Kidney capillary endothelial cell (primary cell): Measurements from ENCODE around the gene WDR33.

ENCODE experiments used
- DNase-seq: peaks from one replicate; pipeline ENCODE4 v3.0.0-alpha.2; 2018; ENCODE audit warnings: low spot score

The WDR33 gene

DNA sequence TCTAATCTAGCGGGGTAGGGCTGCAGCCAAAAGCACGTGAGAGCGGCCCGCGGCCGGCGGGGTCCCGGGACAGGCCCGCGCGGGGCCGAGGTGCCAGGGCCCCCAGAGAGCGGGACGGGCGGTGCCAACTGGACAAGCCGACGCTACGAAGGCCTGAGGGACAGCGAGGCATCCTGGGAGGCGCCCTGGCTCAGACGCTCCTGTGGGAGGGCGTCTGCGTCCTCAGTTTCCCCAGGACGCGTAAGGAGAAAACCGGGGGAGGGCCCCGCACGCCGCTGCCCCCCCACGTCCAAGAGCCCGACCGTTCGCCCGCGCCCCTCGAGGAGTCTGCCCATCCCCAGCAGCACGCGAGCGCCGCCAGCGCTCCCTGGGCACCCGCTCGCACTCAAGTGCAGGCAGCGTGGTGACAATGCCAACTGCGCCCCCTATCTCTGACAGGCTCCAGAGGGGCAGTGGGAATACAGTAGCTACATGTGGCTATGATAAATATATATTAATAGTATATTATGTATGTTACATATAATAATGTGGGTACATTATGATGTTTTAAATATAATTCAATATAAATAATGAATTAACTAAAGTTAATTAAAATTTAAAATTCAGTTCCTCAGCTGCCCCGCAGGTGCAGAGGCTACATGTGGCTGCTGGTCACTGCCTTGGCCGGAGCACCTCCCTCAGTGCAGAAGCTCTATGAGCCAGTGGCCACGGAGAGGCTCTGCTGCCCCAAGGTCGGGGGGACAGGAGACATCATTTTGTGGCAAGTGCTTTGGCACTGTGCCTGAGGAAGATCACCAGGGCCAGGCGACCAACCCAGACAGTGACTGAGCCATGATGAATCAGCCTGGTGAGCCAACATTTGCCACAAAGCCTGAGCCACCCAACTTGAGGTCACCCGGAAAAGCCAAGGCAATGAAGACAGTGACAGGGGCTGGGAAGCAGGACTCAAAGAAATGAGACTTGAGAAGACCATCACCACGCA, 115.2 kb downstream of the WDR33 start:
- DNase-seq = peak; percentile 40

DNA sequence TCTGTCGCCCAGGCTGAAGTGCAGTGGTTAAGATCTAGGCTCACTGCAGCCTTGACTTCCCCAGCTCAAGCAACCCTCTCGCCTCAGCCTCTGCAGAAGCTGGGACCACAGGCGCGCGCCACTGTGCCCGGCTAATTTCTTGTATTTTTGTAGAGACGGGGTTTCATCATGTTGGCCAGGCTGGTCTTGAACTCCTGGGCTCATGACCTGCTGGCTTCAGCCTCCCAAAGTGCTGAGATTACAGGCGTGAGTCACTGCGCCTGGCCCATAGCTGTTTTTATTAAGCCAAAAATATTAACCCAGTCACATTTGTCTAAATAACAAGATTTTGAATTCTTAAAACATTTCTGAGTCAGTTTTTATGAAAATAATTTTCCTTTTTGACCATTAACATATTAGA, 116.0 kb downstream of the WDR33 start:
- no peak for DNase-seq

DNA sequence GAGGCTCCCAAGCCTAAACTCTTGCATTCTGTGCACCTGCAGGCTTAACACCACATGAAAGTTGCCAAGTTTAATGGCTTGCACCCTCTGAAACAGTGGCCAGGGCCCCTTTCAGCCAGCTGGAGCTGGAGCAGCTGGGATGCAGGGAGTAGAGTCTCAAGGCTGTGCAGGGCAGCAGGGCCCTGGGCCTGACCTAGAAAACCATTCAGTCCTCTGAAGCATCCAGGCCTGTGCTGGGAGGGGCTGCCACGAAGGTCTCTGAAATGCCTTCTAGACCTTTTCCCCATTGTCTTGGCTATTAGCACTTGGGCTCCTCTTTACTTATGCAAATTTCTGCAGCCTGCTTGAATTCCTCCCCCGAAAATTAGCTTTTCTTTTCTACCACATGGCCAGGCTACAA, 120.3 kb downstream of the WDR33 start:
- no peak for DNase-seq

DNA sequence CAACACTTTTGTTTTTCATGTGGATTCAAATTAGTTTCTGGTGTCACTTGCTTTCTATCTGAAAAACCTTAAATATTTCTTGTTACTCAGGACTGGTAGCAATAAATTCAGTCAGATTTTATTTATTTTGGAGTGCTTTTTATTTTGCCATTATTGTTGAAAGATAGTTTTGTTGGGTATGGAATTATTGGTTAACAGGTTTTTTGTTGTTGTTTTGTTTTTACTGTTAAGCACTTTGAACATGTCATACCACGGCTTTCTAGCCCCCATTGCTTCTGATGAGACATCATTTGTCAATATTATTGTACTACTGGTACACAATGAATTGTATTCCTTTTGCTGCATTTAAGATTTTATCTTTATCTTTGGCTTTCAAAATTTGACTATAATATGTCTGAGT, 122.6 kb downstream of the WDR33 start:
- DNase-seq = no peak

DNA sequence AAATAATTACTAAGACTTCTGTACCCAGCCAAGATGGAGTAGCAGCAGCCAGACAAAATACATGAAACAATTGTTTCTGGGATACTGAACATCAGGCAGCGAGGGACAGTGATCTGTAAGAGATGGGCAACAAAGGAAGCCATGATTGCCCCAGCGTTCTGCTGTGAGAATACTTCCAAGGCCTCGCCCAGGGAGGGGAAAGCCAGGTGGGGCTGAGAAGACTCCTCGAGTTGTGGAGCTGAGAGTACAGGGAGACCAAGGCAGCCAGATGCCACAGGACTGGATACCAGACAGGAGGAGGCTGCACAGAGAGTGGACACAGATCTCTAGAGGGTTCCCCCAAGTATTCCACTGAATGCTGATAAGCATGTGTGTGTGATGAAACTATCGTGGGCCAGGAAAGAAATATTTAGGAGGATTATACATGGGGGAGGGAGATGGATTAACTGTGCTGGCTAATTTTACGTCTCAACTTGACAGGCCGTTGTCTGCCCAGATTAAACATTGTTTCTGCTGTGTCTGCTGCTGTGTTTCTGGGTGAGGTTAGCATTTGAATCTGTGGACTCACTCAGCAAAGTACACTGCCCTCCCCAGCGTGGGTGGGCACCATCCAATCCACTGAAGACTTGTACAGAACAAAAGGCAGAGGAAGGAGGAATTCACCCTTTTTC, 125.4 kb downstream of the WDR33 start:
- DNase-seq = no peak

DNA sequence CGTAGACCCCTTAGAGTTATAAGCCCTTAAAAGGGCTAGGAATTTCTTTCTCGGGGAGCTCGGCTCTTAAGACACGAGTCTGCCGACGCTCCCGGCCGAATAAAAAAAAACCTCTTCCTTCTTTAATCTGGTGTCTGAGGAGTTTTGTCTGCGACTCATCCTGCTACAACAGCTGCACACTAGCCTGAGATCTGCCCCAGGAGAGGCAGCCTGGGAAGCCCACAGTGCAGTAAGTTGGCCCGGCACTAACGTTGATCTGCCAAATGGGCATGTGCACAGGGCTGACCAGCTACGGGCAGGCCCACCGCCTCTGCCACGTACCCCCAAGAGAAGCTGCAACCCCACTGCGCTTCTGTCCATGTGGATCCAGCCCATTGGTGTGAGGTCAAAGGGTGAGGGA, 127.2 kb downstream of the WDR33 start:
- no peak for DNase-seq

DNA sequence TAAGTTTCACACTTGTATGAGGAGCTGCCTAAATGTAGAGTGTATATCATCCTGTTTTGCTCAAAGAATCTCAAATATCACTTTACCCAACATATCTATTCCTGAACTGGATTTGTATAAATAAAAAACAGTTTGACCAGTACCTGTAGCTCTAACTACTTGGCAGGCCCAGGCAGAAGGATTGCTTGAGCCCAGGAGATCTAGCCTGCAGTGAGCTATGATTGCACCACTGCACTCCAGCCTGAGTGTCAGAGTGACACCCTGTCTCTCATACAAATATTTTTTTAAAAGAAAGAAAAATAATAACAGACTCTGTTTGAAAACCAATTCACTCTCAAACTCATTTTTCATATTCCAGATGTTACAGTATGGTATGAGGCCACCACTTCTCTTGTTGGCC, 127.9 kb downstream of the WDR33 start:
- DNase-seq = no peak

DNA sequence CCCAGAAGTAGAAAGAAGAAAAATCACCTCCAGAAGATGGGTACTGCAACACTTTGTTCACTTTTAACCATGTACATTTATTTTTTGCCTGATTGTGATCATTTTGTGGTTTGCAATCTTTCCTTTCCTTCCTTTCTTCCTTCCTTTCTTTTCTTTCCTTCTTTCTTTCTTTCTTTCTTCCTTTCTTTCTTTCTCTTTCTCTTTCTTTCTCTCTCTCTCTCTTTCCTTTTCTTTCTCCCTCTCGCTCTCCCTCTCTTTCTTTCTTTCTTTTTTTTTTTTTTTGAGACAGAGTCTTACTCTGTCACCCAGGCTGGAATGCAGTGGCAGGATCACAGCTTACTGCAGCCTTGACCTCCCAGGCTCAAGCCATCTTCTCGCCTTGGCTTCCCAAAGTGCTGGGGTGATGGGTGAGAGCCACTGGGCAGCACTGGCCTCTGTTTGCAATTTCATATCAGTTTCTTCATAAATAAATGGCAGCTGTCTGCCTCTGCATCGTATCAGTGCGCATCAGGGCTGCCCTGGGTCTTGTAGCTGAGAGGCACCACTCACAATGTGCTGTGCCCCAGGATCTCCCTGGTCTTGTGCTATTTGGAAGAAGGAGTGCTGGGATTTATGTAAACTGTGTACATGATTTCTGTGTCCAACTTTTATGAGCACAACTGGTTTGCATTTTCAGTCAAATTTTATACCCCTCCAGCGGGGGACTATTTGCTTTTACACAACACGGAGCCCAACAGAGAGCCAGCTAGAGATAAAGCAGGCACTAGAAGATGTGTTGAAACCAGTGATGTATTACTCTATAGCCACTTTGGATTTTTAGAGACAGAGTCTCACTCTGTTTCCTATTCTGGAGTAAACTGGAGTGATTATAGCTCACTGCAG, 128.8 kb downstream of the WDR33 start:
- DNase-seq = no peak

DNA sequence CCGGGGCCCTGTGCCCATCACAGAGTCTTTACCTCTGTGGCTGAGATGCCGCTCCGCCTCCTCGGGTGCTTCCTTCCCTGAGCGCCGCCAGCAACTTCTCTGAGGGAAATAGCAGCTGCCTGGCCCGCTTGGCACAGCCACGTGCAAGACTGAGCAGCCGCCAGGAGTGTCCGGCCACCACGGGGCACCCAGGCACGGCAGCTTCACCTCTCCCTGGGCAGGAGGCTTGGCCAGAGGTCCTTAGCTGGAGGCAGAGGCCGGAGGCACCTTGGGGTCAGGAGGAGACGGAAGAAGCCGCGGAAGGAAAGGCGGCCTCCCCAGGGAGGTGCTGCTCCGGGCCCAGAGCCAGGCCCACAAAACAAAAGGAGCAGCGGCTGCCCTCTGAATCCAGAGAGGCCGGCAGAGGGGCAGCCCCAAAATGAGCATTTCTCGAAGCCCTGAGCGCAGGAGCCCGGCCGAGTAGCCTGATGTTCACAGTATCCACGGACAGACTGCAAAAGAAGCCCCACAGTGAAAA, 129.6 kb downstream of the WDR33 start:
- peak; percentile 57 for DNase-seq

DNA sequence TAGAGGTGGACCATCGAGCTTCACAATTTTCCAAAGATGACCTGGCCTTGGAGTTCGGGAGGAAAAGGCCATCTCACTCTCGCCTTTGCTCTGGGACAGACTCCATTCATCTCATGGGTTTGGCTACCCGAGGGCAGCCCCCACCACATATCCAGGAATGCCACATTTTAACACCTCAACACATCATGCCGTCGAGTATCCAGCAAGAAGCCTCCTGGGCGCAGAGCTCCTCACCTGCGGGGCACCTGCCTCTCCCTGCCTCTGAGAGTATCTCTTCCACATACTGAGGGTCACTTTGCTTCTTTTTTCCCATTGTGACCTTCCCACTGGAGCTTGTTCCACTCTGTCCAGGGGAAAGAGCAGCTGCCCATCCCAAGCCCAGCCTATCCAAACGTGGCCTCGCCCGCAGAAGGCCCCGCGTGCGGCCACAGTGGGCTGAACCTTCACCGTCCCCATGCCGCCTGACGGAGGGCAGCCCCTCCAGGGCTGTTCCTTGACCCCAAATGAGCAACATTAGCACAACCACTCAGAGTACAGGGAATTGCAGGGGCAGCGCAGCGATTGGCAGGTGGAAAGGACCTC, 130.2 kb downstream of the WDR33 start:
- DNase-seq = no peak

DNA sequence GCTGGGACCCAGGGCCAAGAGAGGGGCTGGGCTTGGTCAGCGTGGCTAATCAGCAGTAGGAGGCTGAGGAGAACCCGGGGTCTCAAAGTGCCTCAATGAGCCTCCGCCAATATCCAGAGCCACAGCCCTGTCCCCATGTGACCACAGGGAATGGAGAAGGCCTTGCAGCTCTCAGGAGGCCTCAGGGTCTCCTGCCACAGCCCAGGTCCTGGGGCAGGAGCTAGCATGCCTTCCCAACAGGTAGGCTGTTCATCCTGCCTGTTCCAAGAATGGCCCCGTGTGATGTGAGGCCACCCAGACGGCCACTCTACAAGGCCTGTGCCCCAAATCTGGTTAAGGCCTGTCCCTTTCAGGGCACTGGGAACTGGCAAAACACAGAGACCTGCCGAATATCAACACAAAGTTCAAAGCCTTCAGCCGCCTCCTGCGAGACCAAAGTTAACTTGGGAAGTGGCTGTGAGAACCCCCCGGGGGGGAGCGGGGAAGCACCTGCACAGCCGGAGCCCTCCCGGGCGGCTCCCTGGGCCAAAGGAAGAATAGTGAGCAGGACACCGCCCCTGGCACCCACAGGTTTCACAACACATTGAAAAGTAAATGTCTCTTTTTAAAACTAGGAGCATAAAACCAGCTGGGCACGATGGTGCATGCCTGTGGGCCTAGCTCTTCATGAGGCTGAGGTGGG, 131.2 kb downstream of the WDR33 start:
- no peak for DNase-seq

DNA sequence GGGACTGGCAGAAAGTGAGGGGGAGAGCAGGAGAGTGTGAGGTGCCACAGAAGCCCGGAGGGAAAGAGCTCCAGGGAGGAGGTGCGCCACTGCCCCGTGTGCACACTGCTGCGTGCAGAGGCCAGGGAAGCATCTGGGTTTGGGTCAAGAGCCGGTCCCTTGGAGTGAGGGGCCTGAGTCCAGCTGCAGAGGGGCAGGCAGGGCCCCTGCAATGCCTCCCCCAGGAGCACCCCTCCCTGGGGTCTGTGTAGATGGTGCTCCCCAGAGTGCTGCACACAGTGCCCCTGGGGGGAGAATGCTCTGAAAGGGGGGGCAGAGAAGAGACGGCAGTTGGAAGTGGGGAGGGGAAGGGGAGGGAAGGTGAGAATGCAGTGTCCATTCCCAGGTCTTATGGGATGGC, 132.0 kb downstream of the WDR33 start:
- no peak for DNase-seq

DNA sequence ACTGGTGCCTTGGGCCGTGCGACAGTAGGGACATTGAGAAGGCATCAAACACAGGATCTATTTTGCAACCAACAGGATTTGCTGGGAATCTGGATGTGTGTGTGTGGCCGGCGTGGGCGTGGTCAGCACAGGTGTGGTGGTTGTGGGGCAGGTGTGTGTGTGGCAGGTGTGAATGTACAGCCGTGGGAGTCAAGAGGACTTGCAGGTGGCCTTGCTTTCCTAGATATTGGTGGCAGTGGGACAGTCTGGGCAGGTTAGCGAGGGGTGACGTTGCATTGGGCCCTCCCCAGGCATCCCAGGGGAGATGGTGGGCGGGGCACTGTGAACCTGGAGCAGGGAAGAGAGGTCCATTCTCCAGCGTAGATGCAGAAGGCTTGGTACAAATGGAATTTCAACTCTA, 132.4 kb downstream of the WDR33 start:
- DNase-seq = no peak

DNA sequence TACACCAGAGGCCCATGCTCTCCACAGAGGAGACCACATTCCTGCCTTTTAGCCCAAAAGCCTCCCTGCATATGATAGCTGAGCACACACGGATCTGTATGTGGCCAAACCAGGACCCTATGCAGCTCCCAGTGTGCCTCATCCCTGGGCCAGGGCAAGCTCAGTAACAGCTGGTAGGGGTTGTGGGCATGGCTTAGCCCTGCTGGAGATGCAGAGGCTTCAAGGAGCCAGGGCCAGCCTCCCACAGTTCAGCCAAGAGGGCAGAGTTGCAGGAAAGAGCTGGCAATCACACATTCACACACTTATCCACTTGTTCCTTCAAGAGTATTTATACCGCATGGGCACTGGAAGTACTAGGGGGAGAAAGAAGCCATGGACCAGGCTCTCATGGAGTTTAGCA, 134.1 kb downstream of the WDR33 start:
- DNase-seq = no peak

DNA sequence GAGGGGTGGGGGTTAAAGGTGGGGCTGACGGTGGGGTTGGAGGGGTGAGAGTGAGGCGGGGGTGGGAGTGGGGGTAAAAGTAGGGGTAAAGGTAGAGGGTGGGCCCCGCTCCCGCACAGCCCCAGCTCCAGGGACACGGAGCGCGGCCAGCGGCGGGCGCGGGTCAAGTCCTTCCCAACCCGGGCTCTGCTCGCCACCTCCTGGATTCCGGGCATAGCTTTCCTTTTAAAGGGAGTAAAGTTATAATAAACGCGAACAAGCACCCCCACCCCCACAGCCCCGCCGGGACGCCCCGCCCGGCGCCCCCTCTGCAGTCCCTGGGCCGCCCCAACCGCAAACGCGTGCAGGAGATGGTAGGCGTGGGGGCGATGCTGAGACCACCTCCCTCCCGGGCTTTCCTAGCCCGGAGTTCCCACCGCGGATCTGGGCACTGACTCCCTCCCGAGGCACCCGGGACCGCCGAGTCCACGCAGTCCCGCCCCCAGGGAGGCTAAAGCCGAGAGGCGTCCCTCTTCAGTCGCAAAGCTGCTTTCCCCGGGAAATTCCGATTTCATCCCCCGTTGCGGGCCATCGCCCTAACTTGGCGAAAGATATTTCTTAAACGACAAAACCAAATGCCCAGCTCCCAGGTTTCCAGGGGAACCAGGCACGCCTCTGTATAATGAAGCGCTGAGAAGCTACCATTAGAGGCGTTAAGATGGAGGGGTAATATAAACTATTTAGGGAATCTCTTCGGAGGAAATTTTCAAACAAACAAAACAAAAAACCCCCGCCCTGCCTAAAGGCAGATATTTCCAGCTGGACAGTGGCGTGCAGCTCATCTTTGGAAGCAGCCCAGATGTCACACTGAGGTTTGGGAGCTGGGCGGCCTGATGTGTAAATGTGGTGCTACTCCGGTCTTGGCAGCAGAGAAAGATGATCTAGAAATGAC, 135.4 kb downstream of the WDR33 start, which contains the start of gene LIMS2:
TSS of gene LIMS2 (minus strand) at position 200 of the 931 bp plus-strand sequence. CDS start 506 bp downstream, outside the sequence.
- DNase-seq = peak; percentile 47

DNA sequence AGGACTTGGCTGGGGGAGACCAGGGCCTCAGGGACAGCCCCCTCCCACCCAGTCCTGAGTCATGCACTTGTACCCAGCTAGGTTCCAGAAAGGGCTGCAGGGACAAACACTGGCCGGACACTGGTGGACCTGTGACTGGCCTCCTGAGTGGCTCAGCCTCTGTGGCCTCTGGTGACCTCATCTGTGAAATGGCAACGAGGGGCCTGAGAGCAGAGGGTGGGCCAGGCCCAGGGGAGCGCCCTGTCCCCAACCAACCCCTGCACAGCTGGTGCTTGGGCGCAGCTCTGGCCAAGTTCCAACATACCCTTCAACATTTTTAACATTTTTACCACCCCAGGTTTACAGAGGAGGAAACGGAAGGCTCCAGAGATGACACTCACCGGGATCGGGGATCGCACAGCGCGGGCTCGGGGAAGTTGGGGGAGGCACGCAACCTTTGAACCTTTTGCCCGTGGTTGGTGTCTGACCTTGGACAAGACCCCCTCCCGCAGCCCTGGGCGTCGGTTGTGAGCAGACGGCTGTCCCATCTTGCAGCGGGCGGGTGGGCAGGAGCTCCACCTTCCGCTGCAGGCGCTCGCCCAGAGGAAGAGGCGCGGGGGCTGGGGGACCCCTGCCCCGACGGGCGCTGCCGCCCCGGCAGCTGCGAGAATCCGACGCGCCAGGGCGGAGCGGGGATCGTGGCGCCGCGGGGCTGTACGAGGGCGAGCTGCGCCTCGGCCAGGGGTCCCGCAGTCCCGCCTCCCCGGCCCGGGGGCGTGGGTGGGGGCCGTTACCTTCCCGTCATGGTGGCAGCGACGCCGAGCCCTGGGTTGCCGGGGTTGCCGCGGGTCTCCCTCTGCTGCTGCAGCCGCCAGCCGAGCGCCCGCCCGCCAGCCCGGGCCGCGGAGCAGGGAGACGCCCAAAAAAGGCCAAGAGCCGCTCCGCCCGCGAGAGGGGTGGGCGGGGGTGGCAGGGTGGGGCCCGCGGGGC, 136.4 kb downstream of the WDR33 start:
- peak; percentile 78 for DNase-seq

DNA sequence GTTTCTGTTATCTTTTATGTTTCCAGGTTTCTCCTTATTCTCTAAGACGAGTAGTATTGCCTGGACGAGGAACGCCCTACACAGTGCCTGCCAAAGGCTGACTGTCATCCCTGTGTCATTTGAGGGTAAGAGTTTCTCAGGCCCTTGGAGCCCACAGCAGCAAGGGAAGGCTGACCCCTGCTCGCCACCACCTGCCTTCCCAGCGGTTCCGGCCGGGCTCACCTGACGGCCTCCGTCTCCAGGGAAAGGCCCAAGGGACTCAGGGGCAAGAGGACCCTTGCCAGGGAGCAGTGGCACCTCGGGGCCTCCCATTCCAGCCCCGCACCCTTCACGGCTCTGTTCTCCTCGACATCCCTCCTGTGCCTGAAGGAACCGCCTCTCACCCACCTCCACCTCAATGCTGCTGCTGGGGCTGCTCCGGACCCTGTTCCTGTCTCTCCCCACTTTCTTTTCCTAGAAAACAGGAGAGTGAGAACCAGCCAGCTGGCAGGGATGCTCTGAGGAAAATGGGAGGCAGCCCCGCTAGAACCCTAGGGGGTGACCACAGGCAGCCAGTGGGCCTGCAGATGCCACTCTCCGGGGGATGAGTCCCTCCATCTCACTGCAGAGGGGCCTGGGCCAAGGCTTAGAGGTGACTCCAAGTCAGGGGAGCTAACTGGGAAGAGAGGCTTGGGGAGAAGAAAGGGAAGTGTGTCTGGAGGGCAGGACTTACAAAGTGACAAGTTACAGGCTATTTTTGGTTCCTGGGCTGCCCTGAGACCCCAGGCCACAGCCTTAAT, 137.5 kb downstream of the WDR33 start:
- DNase-seq = no peak
